Ectodermal cell (in vitro differentiated cells): ENCODE data around the gene PCDHB12.
A peak's percentile ranks its signal among the peaks of the same experiment; 100 is the strongest.
"Not testable (repeated sequence)": the region's sequence is repeated elsewhere in the genome, so short reads cannot be mapped to it uniquely, and the experiment has no call there.

Source experiments
- H3K27ac ChIP-seq: 2 replicates; pipeline ENCODE4 v1.7.0; 2013; ENCODE audit warnings: mild to moderate bottlenecking, low read depth, low read length; ENCODE audit not compliant: insufficient read depth, poor library complexity, severe bottlenecking
- H3K27me3 ChIP-seq: 2 replicates; pipeline ENCODE4 v1.7.0; 2013; ENCODE audit warnings: mild to moderate bottlenecking, low read length; ENCODE audit not compliant: insufficient read depth, control insufficient read depth, poor library complexity, severe bottlenecking
- H3K36me3 ChIP-seq: one replicate; pipeline ENCODE4 v1.7.0; 2013; ENCODE audit warnings: low read length; ENCODE audit not compliant: control insufficient read depth, insufficient read depth
- H3K4me1 ChIP-seq: one replicate; pipeline ENCODE4 v1.7.0; 2013; ENCODE audit warnings: low read length; ENCODE audit not compliant: control insufficient read depth, insufficient read depth
- H3K4me3 ChIP-seq: 2 replicates; pipeline ENCODE4 v1.7.0; 2013; ENCODE audit warnings: low read depth, low read length, control low read depth; ENCODE audit not compliant: insufficient read depth
- H3K9me3 ChIP-seq: 2 replicates; pipeline ENCODE4 v1.7.0; 2013; ENCODE audit warnings: mild to moderate bottlenecking, low read length, moderate library complexity; ENCODE audit not compliant: control insufficient read depth
- WGBS, 2 experiments: methylation state at CpG; one replicate each; pipeline ENCODE4 v1.1.7; 2013; ENCODE audit warnings: missing lambda C conversion rate in 2 of 2; 5-methylcytosine and 5-hydroxymethylcytosine counted together

Gene PCDHB12

GRCh38 chr5:141184117-141184855 lies 24.2 kb upstream of the PCDHB12 start:
- not testable (repeated sequence) for H3K4me3 ChIP-seq, H3K27me3 ChIP-seq, H3K27ac ChIP-seq, H3K36me3 ChIP-seq, H3K4me1 ChIP-seq, H3K9me3 ChIP-seq
- 92 to 93% methylated on average over 47 to 56 of the region's 69 CpGs for WGBS, 2 experiments

DNA sequence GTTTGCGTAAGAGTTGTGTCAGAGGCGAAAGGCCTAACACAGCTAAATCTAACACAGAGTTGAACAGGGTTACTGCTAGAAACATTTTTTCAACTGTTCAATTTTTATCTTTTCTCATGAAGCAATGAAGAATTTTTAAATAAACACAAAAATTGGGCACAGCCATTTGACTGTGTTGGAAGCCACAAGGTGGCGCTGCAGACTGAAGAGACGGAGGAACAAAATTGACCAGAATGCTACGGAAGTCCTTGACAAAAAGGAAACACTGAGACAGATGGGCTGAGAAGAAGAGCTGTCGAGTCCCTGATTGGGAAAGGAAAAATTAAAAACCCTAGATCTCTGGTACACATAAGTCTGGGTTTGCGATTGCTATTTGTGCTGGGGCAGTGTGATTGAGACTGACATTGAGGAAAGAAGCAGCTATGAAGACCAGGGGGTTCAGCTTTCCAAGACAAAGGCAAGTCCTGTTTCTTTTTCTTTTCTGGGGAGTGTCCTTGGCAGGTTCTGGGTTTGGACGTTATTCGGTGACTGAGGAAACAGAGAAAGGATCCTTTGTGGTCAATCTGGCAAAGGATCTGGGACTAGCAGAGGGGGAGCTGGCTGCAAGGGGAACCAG lies 21.5 kb upstream of the PCDHB12 start, which contains the start of gene PCDHB9:
Gene PCDHB9, plus strand, starts transcription at position 265 of the 616 bp plus-strand sequence. Its CDS starts 158 bp downstream, at position 423.
- no peak within 1 kb of the TSS for H3K4me3 ChIP-seq
- 51 to 55% methylated on average over 7 of the region's 9 CpGs for WGBS, 2 experiments

DNA sequence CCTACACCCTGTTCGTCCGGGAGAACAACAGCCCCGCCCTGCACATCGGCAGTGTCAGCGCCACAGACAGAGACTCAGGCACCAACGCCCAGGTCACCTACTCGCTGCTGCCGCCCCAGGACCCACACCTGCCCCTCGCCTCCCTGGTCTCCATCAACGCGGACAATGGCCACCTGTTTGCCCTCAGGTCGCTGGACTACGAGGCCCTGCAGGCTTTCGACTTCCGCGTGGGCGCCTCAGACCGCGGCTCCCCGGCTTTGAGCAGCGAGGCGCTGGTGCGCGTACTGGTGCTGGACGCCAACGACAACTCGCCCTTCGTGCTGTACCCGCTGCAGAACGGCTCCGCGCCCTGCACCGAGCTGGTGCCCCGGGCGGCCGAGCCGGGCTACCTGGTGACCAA lies 19.8 kb upstream of the PCDHB12 start:
- H3K4me3 ChIP-seq, H3K4me1 ChIP-seq, H3K27ac ChIP-seq, H3K27me3 ChIP-seq, H3K36me3 ChIP-seq, H3K9me3 ChIP-seq: not testable (repeated sequence)
- 94 to 95% methylated on average over 23 to 25 of the region's 37 CpGs for WGBS, 2 experiments

More for the DNA sequence above, 21.5 kb upstream of the PCDHB12 start, which contains the start of gene PCDHB9:
- no peaks in the 10 kb centered on the region for H3K27me3 ChIP-seq
- H3K9me3 ChIP-seq, result no peaks in the 10 kb centered on the region
- no peaks in the 10 kb centered on the region for H3K36me3 ChIP-seq
- H3K27ac ChIP-seq, result no peak within 1 kb of the TSS
- H3K4me1 ChIP-seq, result no peaks in the 10 kb centered on the region

- not testable (repeated sequence) for H3K27me3 ChIP-seq, H3K9me3 ChIP-seq, H3K4me1 ChIP-seq, H3K4me3 ChIP-seq, H3K36me3 ChIP-seq, H3K27ac ChIP-seq
- 91 to 94% methylated on average over 25 to 34 of the region's 35 CpGs for WGBS, 2 experiments
Observed at GRCh38 chr5:141189131-141189530, 19.4 kb upstream of the PCDHB12 start.

DNA sequence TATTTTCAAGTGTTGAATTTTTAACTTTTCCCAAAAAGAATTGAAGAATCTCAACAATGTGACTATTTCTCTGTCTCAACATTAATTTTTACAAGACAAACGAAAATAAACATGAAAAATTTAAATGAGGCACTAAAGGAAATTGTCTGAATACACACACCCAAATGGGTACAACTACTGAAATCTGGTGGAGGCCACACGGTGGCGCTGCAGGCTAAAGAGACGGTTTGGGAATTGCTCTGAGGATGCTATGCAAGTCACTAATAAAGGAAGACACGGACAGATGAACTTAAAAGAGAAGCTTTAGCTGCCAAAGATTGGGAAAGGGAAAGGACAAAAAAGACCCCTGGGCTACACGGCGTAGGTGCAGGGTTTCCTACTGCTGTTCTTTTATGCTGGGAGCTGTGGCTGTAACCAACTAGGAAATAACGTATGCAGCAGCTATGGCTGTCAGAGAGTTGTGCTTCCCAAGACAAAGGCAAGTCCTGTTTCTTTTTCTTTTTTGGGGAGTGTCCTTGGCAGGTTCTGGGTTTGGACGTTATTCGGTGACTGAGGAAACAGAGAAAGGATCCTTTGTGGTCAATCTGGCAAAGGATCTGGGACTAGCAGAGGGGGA lies 16.3 kb upstream of the PCDHB12 start, which contains the start of gene PCDHB10:
Gene PCDHB10, plus strand, starts transcription at position 244 of the 616 bp plus-strand sequence. Its CDS starts 200 bp downstream, at position 444.
- Histone ChIP-seq H3K4me1 (no peaks in the 10 kb centered on the region), H3K36me3 (no peaks in the 10 kb centered on the region), H3K27ac (peak within 1 kb of the TSS; percentile 38), H3K4me3 (peak within 1 kb of the TSS; percentile 16), H3K27me3 (no peaks in the 10 kb centered on the region), H3K9me3 (no peaks in the 10 kb centered on the region)
- 16 to 18% methylated on average over 8 of the region's 10 CpGs for WGBS, 2 experiments

- H3K27ac ChIP-seq, H3K36me3 ChIP-seq, H3K4me3 ChIP-seq, H3K27me3 ChIP-seq, H3K4me1 ChIP-seq, H3K9me3 ChIP-seq: not testable (repeated sequence)
- WGBS, 2 experiments, result 94 to 95% methylated on average over 21 to 30 of the region's 37 CpGs
Observed at GRCh38 chr5:141194332-141194731, 14.2 kb upstream of the PCDHB12 start.

DNA sequence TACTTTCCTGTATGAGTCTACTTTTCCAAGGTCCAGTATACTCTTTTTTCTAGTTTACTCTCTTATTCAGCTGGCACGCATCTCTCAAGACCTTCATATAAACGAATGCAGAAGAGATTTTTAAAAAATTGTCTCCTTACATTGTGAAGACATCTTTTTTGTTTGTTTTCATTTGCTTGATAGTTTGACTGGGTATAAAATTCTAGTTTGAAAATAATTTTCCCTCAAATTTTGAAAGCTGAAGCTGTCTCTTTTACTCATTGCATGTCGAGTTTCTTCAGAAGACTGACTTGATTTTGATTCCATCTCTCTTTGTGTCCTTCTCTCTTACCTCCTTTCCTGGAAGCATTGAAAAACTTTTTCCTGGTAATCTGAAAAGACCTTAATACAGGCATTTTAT lies 12.2 kb upstream of the PCDHB12 start:
- WGBS, 2 experiments, result 69 to 70% methylated on average over 3 of the region's 3 CpGs
- no peaks in the 10 kb centered on the region for H3K27me3 ChIP-seq
- H3K4me1 ChIP-seq, result no peaks in the 10 kb centered on the region
- H3K9me3 ChIP-seq, result no peaks in the 10 kb centered on the region
- no peak overlapping the region for H3K4me3 ChIP-seq
- H3K36me3 ChIP-seq, result no peaks in the 10 kb centered on the region
- H3K27ac ChIP-seq, result no peak overlapping the region

DNA sequence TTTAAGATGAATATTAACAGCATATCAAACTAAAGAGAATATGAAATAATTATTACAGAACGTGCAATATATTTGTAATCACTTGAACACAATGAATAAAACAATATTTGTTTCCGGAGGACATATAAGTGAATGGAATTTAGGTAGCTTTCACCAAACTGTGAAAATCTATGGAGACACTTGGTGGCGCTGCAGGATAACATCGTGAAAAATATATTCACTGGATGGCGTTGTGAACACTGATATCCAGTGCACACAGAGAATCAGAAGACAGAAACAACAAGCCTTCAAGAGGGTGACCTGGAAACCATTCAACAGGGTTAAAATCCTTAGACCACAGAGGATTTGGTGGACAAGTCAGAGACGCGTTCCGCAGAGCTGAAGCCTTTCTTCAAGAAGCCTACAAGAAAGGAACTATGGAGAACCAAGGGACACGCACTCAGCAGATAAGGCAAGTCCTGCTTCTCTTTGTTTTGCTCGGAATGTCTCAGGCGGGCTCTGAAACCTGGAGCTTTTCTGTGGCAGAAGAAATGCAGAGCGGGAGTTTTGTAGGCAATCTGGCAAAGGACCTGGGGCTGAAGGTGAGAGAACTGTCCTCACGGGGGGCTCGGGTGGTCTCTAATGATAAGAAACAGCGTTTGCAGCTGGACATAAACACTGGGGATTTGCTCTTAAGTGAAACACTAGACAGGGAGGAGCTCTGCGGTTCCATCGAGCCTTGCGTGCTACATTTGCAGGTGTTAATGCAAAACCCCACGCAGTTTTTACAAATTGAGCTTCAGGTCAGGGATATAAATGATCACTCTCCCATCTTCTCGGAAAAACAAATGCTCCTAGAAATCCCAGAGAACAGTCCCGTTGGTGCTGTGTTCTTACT lies 8.9 kb upstream of the PCDHB12 start, which contains the start of gene PCDHB11:
Gene PCDHB11, plus strand, starts transcription at position 269 of the 877 bp plus-strand sequence. Its CDS starts 148 bp downstream, at position 417.
- H3K27me3 ChIP-seq, result no peaks in the 10 kb centered on the region

DNA sequence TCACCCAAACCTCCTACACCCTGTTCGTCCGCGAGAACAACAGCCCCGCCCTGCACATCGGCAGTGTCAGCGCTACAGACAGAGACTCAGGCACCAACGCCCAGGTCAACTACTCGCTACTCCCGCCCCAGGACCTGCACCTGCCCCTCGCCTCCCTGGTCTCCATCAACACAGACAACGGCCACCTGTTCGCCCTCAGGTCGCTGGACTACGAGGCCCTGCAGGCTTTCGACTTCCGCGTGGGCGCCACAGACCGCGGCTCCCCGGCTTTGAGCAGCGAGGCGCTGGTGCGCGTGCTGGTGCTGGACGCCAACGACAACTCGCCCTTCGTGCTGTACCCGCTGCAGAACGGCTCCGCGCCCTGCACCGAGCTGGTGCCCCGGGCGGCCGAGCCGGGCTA lies 7.4 kb upstream of the PCDHB12 start:
- 87 to 91% methylated on average over 18 to 20 of the region's 38 CpGs for WGBS, 2 experiments
- H3K27ac ChIP-seq, H3K36me3 ChIP-seq, H3K4me3 ChIP-seq, H3K4me1 ChIP-seq, H3K27me3 ChIP-seq, H3K9me3 ChIP-seq: not testable (repeated sequence)

More for the DNA sequence above, 8.9 kb upstream of the PCDHB12 start, which contains the start of gene PCDHB11:
- no peaks in the 10 kb centered on the region for H3K9me3 ChIP-seq
- H3K27ac ChIP-seq, result no peak within 1 kb of the TSS
- no peaks in the 10 kb centered on the region for H3K36me3 ChIP-seq
- no peak within 1 kb of the TSS for H3K4me3 ChIP-seq
- H3K4me1 ChIP-seq, result no peaks in the 10 kb centered on the region
- 82 to 83% methylated on average over 20 of the region's 21 CpGs for WGBS, 2 experiments
